ENCODE data around the gene CCNY. TPM values are rescaled to one million over a fixed set of nuclear protein-coding genes. Genes with fewer than 3 reads are reported as not detected.

CCNY gene
- total RNA-seq, 2 experiments from 2014 or later: 62.5 to 62.8 TPM

DNA sequence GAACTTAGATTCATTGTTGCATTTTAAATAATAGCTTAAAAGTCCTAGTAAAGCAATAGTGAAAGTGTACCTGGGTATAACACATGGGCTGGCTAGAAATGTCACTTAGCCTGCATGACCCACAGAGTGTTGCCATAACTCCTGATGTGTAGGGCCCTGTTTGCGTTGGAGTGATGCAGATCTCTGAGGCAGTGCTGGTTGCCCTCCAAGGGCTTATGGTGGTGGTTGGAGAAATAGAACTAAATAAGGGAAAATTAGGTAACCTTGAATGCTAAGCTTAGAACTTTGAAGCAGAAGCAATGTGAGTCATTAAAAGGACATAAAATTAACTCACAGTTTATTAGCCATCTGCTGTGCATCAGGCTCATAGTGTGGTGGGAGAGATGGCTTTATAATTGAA, 105.7 kb downstream of the CCNY start:
- ChIA-PET POLR2A (no interaction called here), CTCF (no interaction called here)

DNA sequence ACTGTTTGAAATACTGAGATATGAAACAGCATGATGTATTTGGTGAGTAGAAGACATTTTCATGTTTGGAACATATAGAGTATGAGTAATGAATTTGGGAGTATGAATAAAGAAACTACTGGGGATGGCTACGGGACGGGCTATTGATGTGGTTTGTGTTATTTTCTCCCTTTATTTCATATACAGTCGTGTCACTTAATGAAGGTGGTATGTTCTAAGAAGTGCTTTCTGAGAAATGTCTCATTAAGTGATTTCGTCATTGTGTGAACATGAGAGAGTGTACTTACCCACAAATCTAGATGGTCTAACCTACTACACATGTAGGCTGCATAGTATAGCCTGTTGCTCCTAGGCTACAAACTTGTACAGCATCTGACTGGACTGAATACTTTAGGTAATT, 106.3 kb downstream of the CCNY start:
- CTCF ChIA-PET: no interaction called here

DNA sequence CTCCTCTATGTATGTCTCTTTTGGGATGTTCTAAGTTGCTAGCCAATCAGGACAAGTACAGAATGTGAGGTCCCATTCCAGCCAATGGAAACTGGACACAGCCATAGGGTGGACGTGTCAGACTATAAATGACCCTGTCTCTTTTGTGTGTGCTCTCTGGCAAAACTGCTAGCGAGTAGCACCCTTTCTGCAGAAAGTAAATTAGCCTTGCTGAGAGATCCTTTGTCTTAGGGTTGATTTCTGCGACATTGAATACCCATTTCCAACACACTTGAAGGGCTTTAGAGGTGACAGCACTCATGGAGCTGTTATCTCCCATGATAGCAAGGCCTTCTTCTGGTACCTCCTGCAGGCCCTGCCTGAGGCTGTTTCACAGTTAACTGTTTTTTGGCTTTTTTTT, 107.5 kb downstream of the CCNY start:
- ChIA-PET POLR2A (no interaction called here), CTCF (no interaction called here)

More for the DNA sequence above, 106.3 kb downstream of the CCNY start:
- POLR2A ChIA-PET: no interaction called here

DNA sequence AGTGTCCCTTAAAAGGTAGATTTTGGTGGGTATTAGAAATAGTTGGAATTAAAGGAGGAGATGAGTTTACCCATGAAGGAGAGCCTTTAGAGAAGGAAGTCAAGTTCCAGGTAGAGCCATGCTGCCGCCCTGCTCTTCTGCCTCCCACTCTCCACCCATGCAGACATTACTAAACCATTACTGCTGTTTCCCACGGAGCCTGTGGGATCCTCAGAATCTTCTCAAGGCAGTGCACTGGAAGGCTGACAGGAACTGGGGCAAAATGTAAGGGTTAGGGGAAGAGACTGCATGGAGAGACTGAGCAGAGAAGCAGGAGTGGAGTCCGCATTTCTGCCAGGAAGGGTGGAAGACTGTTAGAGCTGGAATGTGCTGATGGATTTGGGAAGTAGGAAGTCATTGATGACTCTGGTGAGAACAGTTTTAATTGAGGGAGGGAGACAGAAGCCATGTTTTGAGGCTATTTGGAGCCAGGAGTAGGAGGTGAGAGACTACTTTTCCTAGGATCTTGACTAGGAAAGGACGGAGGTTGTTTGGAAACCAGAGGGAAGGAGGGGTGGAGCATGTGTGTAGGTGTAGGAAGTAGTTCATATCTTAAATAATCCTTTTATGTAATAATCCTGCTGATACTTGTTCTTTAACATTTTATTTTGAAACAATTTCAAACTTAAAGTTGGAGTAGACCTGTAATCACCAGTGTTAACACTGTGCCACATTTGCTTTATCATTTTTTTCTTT, 109.0 kb downstream of the CCNY start:
- ChIA-PET CTCF (no interaction called here), POLR2A (no interaction called here)

DNA sequence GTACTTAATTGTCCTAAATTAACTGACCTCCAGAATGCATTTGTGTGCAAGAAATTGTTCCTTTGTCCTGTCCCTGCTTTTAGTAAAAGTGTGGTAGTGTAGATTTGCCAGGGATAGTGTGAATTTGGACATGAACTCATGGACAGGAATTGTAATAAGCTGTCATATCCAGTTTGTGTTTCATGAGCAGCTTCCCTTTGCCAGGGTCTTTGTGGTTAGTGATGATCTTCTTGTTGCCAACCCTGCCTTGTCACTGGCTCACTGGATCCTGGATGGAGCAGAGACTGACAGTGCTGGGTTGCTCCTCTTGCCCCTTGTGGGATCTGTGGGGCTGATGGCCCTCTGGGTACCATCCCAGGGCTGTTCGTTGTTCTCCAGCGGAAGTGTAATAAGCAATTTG, 110.1 kb downstream of the CCNY start:
- CTCF ChIA-PET: no interaction called here
- POLR2A ChIA-PET: no interaction called here

DNA sequence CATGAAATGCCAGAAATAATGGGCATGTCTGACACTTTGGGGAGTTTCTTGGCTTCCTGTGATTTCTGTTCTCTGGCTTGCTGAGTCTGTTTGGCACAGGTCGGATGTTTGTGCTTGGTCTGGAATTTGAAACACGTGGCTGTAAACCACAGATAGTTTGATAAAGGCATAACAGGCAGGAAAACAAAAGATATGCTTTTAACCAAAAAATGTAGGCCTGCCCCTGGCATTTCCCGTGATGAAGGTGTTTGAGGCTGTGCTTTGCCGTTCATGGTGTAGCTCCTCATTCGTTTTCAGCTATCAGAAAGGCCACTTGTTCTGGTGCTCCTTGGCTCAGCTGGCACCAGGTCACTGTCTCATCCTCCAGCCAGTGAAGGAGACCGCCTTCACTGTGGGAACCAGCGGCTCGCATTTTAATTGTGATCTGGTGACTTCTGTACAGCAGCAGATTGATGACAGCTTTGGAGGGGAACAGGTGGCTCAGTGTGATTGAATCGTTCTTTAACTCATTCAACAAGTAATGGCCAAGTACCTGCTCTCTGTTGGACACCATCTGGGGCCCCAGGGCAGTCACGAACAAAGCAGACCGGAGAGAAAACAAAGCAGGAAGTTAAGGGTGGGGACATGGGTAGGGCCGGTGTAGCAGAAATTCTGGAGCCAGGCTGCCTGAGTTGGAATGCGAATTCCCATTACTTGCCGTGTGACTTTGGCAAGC, 111.5 kb downstream of the CCNY start:
- ChIA-PET POLR2A (no interaction called here), CTCF (no interaction called here)

DNA sequence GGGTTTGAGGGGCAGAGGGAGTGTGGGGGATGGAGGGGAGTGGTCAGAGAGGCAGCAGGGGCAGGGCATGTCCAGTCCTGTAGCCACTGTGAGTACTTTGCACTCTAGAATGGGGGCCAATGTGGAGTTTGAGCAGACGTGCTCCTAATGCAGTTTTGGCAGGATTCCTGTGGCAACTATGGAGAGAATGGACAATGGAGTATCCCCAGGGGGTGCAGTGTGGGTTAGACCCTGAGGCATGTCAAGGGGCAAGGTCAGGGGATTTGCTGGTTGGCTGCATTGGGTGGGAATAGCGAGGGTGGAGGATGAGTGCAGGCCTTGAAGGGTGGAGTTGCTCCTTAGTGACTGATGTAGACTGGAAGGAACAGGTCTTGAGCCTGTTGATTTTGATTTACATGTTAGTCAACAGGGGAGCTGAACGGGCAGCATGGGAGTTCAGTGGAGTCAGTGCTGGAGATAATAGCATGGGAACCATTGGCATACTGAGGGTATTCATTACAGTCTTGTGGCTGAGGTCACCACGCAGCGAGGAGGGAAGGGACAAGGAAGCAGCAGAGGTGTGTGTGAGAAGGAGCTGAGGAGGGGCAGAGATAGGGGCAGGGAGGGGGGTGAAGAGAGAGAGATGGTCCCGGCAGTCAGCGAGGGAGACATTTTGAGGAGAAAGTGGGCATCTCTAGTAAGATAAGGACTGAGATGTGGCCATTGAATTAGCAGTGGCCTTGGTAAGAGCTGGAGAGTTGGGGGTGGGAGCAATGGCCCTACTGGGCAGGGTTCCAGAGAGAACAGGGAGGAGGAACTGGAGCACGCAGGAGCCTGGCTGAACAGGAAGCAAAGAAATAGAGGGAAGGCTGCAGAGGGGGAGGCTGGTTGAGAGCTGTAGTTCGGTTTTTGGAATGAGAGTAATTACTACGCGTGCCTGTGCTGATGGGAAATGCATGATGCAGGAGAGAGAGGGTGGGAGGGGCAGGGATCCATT, 112.7 kb downstream of the CCNY start:
- CTCF ChIA-PET: no interaction called here
- POLR2A ChIA-PET: no interaction called here

DNA sequence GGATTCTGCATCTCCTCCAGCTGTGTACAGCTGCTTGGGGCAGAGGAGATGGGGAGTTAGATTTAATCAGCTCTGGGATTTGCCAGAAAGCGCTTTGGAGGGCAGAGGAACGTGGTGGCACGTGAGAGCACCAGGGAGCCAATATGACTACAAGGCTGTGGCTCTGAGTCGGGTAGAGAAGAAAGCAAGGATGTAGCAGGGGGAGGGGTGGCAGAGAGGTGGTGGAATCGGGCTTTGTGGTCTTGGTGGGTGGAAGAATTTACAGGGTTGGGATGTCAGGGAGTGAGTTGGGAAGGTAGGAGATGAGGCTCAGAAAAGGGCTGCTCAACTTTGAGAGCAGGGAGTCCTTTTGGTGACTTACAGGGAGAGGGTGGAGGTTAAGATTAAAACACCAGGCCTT, 113.6 kb downstream of the CCNY start:
- CTCF ChIA-PET: no interaction called here
- POLR2A ChIA-PET: no interaction called here

DNA sequence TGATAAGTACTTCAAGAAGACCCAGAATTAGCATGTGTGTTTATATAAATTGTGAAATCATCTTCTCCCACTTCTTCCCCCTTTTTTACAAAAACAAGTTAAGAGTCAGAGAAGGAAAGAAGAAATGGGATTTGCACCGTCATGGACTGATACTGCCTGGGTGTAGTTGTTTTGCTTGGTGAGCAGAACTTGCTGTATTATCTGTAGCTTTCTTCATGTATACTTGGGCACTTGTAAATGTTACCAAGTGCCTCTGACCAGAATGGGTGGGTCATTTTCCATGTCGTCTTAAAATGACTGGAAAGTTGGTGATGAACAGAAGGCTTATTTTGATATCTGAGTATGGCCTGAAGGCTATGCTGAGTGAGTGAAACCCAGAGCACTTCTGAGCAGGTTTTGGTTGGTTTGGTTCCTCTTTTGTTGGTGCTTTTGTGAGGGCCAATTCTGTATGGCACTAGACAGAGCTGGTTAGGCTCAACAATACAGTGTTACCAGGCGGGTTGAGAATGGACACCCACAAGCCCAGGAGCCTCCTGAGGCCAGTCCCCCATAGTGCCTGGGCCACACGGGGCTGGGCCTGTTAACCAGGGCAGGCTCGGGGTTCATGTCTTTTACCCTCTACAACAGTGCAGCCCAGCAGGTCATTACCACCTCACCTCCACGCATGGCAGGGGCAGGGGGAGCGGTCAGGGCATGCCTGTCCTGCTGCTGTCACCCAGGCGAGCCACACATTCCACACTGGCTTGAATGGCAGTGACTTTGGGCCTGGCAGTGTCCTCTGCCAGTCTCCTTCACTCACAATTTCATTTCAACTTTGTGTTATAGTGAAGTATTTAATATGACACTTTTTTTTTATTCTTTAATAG, 115.1 kb downstream of the CCNY start:
- CTCF ChIA-PET: no interaction called here
- POLR2A ChIA-PET: no interaction called here

DNA sequence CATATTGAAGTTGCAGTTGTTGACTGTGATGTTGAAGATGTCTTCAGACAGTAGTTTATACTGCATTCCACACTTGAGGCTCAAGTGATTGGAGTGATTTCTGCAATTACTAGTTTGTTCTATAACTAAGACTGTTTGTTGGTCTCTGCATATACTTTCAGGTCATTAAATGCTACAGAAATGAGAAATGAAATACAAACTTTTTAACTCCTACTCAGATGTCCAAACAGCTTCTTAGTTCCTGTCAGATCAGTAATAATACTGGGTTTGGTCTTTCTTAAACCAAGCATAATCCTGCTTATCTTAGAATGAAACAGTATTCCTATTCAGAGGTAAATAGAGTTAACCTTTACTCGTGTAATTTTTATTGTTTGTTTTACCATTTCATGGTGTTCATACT, 115.9 kb downstream of the CCNY start:
- ChIA-PET POLR2A (no interaction called here), CTCF (no interaction called here)

DNA sequence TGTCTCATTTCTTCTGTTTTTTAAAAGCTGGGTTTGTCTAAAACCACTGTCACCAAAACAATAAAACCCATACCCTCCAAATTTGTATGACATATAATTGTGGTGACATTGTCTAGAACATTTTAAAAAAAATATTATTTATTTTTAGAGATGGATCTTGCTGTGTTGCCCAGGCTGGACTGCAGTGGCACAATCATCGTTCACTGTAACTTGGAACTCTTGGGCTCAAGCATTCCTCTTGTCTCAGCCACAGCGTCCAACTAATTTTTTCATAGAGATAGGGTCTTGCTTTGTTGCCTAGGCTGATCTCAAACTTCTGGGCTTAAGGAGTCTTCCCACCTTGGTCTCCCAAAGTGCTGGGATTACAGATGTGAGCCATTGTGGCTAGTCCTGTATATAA, 116.5 kb downstream of the CCNY start:
- POLR2A ChIA-PET: no interaction called here
- CTCF ChIA-PET: no interaction called here

DNA sequence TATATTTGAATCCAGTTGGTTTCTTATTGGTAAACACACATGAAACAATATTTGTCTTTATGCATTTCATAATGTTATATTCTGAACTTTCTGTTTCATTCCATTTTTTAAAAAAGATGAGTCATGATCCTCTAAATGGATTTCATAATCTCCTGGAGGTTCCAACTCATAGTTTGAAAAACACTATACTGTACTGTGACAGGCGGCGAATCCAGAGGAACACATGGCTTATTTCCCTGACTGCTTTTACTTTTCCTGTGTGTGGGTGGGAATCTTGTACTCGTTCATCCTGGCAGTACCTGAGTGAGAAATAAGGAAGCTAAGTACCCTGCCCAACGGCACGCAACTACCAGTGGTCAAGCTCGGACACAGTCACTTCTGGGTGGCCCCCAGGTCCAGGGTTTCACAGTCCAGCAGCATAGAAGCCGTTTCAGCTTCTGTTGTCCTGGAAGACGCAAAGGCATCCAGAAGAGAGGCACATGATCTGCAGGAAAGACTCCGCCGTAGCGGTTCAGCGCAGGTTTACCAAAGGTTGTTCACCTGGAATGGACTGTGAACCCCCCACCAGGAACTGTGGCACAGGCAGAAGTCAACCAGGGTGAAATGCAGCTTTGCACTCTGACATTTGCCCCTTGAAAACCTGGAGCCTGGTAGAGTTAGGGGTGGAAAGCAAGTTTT, 117.7 kb downstream of the CCNY start:
- ChIA-PET CTCF (interaction anchor here (1.0 kb wide), 1 partner anchor 11 kb away, joined by 3 read pairs; no protein-coding TSS in a partner anchor), POLR2A (no interaction called here)

DNA sequence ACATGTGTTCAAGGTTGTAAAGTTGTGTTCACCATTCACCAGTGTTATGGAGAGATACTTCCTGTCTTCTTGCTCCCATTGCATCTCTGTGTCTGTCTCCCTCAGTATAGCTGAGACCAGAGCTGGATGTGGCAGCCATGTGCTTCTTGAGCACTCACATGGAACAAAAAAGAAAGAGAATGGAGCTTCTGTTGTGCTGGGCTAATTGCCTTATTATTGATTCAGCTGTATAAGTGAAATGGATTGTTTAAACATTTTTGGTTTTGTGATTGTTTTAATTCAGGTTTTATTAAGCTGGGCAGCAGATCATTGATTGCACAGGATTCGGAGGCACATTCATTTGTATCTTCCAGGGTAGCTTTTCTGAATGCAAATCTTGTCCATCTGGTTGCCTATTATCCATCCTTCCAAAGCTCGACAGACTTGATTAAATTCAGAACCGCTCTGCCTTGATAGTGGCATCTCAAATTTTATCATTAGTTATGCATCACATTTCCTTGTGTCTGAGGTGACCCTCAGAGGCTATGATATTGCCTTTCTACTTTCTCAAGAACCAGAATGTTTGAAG, 119.9 kb downstream of the CCNY start:
- ChIA-PET POLR2A (no interaction called here), CTCF (no interaction called here)

DNA sequence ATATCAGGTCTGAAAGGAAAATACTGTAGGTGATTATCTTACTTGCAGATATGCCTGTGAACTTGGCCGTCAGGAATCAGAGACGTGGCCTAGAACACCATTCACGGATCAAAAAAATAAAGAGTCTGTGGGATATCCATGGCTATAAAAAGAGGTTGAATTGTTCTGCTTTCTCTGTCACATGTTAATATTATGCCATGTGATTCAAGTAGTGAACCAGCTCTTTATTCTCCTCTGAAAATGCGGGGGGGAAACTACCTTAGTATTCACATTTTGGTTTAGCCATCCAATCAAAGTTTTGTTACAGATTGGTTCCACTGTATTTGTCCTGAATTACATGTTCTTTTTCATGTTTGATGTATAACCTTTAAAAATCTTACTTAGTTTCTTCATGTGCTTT, 120.5 kb downstream of the CCNY start:
- CTCF ChIA-PET: no interaction called here
- POLR2A ChIA-PET: no interaction called here

DNA sequence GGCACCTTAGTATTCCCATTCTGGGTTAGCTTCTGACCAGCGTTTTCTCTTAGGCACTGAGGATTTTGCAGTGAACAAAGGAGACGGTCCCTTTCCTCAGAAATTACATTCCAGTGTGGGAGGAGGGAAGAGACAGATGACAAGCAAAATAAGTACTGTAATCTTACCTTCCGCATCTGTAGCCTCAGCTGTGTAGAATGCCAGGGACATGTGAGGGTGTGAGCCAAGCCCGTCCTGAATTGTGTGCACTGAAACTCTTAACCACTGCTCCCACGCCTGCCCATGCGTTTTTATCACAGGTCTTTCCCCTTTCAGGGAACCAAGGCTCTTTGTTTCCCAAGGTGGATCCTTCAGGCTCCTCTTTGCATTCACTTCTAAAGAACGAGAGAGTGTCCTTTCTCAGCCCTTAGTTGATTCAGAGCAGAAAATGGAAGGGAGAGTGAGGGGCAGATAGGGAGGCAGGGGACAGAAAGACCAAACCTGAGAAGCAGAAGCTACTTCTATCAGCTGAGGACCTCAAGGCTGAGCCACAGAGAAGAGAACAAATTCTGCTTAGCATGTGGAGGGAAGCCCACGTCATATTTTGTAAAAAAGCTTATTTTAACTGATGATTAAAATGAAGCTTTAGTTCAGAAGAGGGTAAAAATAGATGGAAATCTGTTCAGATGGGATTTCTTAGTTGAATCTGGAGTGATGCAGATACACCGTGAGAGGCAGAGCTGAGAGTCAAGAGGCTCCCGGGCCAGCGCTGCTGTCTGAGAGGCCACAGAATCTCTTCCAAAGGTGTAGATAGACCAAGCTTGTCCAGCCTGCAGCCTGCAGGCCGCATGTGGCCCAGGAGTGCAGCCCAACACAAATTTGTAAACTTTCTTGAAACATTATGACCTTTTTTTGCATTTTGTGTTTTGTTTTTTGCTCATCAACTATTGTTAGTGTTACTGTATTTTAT, 122.5 kb downstream of the CCNY start:
- POLR2A ChIA-PET: interaction anchor here (0.6 kb wide), 1 partner anchor 331 kb away, joined by 6 read pairs; no protein-coding TSS in a partner anchor
- CTCF ChIA-PET: no interaction called here

DNA sequence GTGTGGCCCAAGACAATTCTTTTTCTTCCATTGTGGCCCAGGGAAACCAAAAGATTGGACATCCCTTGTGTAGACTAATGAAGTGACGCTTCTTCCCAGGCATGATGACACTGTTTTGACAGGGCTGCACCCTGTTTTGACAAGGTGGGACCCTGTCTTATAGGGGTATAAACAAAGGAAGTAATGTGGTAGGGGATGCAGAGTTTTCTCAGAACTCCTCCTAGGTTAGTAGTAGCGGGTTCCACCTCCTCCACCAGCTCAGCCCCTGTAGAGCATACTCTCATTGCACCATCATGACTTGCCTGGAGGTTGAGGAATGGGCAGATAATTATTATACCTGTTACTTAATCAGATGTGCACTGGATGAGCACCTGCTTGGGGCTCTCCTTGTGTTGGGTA, 123.1 kb downstream of the CCNY start:
- ChIA-PET CTCF (no interaction called here), POLR2A (interaction anchor here (0.6 kb wide), 1 partner anchor 331 kb away, joined by 6 read pairs; no protein-coding TSS in a partner anchor)

DNA sequence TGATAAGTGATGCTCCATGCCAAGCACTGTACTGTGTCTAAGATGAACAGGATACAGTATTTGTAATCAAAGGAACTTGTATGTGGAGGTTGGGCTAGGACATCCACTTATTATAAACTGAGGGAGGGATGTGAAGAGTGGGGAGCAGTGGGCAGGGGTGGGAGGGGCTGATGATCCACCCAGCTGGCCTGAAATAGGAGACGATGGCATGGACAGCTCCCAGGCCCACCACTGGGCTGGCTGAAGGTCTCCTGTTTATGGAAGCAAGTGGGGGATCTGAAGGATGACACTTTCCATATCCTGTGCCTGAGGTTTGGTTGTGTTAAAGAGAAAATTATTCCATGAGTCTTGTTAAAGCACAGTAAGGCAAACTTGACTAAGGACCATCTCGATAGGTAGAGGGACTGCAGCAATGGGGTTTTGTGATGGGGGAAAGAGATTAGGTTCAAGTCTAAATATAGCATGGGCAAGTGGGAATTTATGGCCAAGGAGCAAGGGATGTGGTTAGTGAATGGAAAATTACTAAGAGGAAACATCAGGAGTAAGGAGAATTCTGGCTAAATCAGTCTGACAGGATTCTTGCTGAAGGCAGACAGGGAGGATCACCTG, 124.6 kb downstream of the CCNY start:
- POLR2A ChIA-PET: no interaction called here
- CTCF ChIA-PET: no interaction called here

Data from activated CD8-positive, alpha-beta memory T cell treated with anti-CD3 and anti-CD28 coated beads for 36 hours (primary cell).